ENCODE results near the gene GPR173.

DNA sequence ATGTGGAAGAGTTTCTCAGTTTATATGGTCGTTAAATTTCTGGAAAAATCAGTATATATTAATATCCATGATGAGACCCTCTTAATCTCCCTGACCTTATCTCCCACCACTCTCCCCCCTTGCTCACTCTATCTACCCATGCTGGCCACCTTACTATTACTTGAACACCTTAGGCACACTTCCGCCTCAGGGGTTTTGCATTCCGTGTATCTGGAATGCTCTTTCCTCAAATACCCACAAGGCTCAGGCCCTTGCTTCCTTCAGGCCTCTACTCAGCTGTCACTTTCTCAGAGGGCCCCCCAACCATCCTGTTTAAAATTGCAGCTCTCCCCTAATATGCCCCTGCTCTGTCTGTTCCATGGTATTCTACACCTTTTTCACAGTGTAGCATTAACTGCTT is 47.2 kb downstream of the GPR173 start:
- TF ChIP-seq MAFG (tag; conservative IDR thresholded peaks at IDR 0.05), result no peak
- TF ChIP-seq, protein P1, sequence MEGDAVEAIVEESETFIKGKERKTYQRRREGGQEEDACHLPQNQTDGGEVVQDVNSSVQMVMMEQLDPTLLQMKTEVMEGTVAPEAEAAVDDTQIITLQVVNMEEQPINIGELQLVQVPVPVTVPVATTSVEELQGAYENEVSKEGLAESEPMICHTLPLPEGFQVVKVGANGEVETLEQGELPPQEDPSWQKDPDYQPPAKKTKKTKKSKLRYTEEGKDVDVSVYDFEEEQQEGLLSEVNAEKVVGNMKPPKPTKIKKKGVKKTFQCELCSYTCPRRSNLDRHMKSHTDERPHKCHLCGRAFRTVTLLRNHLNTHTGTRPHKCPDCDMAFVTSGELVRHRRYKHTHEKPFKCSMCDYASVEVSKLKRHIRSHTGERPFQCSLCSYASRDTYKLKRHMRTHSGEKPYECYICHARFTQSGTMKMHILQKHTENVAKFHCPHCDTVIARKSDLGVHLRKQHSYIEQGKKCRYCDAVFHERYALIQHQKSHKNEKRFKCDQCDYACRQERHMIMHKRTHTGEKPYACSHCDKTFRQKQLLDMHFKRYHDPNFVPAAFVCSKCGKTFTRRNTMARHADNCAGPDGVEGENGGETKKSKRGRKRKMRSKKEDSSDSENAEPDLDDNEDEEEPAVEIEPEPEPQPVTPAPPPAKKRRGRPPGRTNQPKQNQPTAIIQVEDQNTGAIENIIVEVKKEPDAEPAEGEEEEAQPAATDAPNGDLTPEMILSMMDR (IDR thresholded peaks at IDR 0.05 in 2 of 3, conservative IDR thresholded peaks at IDR 0.05 in 1 of 3; ENCODE audit: insufficient read depth in 2 of 3, low read depth in 1 of 3, low read length in 3 of 3), result no peak
- TF ChIP-seq MEF2A (IDR thresholded peaks at IDR 0.05; ENCODE audit: control insufficient read depth, low read depth, low read length), result no peak
- no peak for TF ChIP-seq SPI1 (IDR thresholded peaks at IDR 0.05; ENCODE audit: borderline replicate concordance, low read depth, low read length)
- TF ChIP-seq EP300 (IDR thresholded peaks at IDR 0.05; ENCODE audit: low read length), result no peak
- TF ChIP-seq, protein P2, sequence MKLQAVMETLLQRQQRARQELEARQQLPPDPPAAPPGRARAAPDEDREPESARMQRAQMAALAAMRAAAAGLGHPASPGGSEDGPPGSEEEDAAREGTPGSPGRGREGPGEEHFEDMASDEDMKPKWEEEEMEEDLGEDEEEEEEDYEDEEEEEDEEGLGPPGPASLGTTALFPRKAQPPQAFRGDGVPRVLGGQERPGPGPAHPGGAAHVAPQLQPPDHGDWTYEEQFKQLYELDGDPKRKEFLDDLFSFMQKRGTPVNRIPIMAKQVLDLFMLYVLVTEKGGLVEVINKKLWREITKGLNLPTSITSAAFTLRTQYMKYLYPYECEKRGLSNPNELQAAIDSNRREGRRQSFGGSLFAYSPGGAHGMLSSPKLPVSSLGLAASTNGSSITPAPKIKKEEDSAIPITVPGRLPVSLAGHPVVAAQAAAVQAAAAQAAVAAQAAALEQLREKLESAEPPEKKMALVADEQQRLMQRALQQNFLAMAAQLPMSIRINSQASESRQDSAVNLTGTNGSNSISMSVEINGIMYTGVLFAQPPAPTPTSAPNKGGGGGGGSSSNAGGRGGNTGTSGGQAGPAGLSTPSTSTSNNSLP (IDR thresholded peaks at IDR 0.05; ENCODE audit: borderline replicate concordance, low read depth, low read length), result no peak

Data from K562 (cell line).